GM12878 (cell line): Measurements from ENCODE around the gene GSPT2. TPM values are rescaled to one million over a fixed set of nuclear protein-coding genes. Genes with fewer than 3 reads are reported as not detected.

Experiments used
- ATAC-seq: fragments of 200-7000 bp; cut with Tn5 transposase; 3 replicates; pipeline ENCODE4 v1.9.1; 2020; ENCODE audit warnings: mild to moderate bottlenecking, moderate library complexity
- BruUV-seq: library from RNA; stranded (reverse); fragments of 400-500 nt; replicated peaks from 2 replicates; lab custom pipeline; 2021; lab: Mats Ljungman, UMichigan
- CTCF ChIA-PET: fragments of 300-600 bp; sonication (Branson Sonifier 250); formaldehyde crosslinking; extraction: SDS; loops from one replicate; lab custom pipeline; 2021; ENCODE audit warnings: inconsistent platforms; lab: Yijun Ruan, JAX
- POLR2A ChIA-PET: fragments of 350-600 bp; formaldehyde crosslinking; extraction: SDS; loops from one replicate; lab custom pipeline; 2021; ENCODE audit warnings: inconsistent platforms; lab: Charles Lee
- RAD21 ChIA-PET: fragments of 300-600 bp; sonication (Branson Sonifier 250); formaldehyde crosslinking; loops from one replicate; lab custom pipeline; 2023; ENCODE audit warnings: antibody characterized with exemption; ENCODE audit not compliant: unreplicated experiment; lab: Charles Lee
- SMC1A ChIA-PET: fragments of 300-600 bp; sonication (Branson Sonifier 250); formaldehyde crosslinking; loops from one replicate; lab custom pipeline; 2023; ENCODE audit not compliant: unreplicated experiment, uncharacterized antibody; lab: Charles Lee
- DNase-seq: peaks from one replicate; pipeline ENCODE4 v3.0.0-alpha.2; 2011; ENCODE audit warnings: low read depth, low spot score
- FAIRE-seq: peaks from 3 replicates; lab custom pipeline; 2011; peaks lifted over from hg19 to GRCh38; lab: Jason Lieb, UNC
- H2AFZ ChIP-seq: 2 replicates; pipeline ENCODE4 v1.6.0; 2011; ENCODE audit warnings: low read depth, low read length, control low read depth; ENCODE audit not compliant: control insufficient read depth
- H3K27ac ChIP-seq: 2 replicates; pipeline ENCODE4 v1.5.1; 2011; ENCODE audit warnings: control low read depth; ENCODE audit not compliant: control insufficient read depth, insufficient read depth
- H3K27me3 ChIP-seq, 2 experiments: replicated peaks in 1 of 2; 2 replicates each; pipeline versions ENCODE4 v1.6.0 to v1.6.1; 2011; ENCODE audit warnings: low read length in 1 of 2; ENCODE audit not compliant: control insufficient read depth in 2 of 2, insufficient read depth in 2 of 2
- H3K36me3 ChIP-seq, 2 experiments: 2 replicates each; pipeline ENCODE4 v1.5.1; 2011; ENCODE audit warnings: low read length in 1 of 2; ENCODE audit not compliant: control insufficient read depth in 2 of 2, insufficient read depth in 2 of 2
- H3K4me1 ChIP-seq: 2 replicates; pipeline ENCODE4 v1.6.1; 2011; ENCODE audit warnings: mild to moderate bottlenecking, low read length, moderate library complexity, mixed read lengths; ENCODE audit not compliant: control insufficient read depth, insufficient read depth
- H3K4me2 ChIP-seq: 2 replicates; pipeline ENCODE4 v1.6.0; 2011; ENCODE audit warnings: control low read depth; ENCODE audit not compliant: control insufficient read depth, insufficient read depth
- H3K4me3 ChIP-seq: fragments of 200-600 bp; sonication (generic); 2 replicates; pipeline ENCODE4 v1.5.1; 2016
- H3K79me2 ChIP-seq: 2 replicates; pipeline ENCODE4 v1.6.0; 2011; ENCODE audit warnings: low read length; ENCODE audit not compliant: control insufficient read depth, insufficient read depth
- H3K9ac ChIP-seq: 2 replicates; pipeline ENCODE4 v1.8.0; 2011; ENCODE audit warnings: low read length, control low read depth, mixed read lengths; ENCODE audit not compliant: control insufficient read depth, insufficient read depth
- H3K9me3 ChIP-seq: replicated peaks from 3 replicates; pipeline ENCODE4 v1.5.1; 2011; ENCODE audit warnings: mild to moderate bottlenecking, low read length; ENCODE audit not compliant: control insufficient read depth, insufficient read depth
- H4K20me1 ChIP-seq: 2 replicates; pipeline ENCODE4 v1.6.0; 2011; ENCODE audit not compliant: control insufficient read depth, insufficient read depth
- BCL3 ChIP-seq: IDR thresholded peaks from 2 replicates; pipeline ENCODE4 v1.6.1; 2011; ENCODE audit warnings: borderline replicate concordance, low read depth, mild to moderate bottlenecking, moderate library complexity, low read length; ENCODE audit not compliant: insufficient read depth, poor library complexity, severe bottlenecking
- BHLHE40 ChIP-seq, 2 experiments: fragments of 450-650 bp in 1 of 2; IDR thresholded peaks; 2 replicates each; pipeline ENCODE4 v1.6.1; 2011 to 2017; ENCODE audit warnings: low read depth in 2 of 2, borderline replicate concordance in 1 of 2, improper control_type of control experiment in 1 of 2, low read length in 1 of 2, mild to moderate bottlenecking in 1 of 2
- CEBPZ ChIP-seq: fragments of 150-350 bp; IDR thresholded peaks from 2 replicates; pipeline ENCODE4 v1.6.1; 2016; ENCODE audit warnings: low read depth, low read length
- CHD2 ChIP-seq: IDR thresholded peaks from 2 replicates; pipeline ENCODE4 v1.6.1; 2011; ENCODE audit warnings: low read depth, low read length, improper control_type of control experiment, borderline replicate concordance
- EED ChIP-seq: sonication (generic); IDR thresholded peaks from 2 replicates; pipeline ENCODE4 v1.6.1; 2016; ENCODE audit warnings: antibody characterized with exemption, low read depth
- HDAC6 ChIP-seq: fragments of 200-600 bp; sonication (generic); IDR thresholded peaks from one replicate; pipeline ENCODE4 v1.8.0; 2017; ENCODE audit warnings: antibody characterized with exemption; ENCODE audit not compliant: unreplicated experiment
- HDGF ChIP-seq: fragments of 450-650 bp; IDR thresholded peaks from 2 replicates; pipeline ENCODE4 v1.6.1; 2016; ENCODE audit warnings: antibody characterized with exemption
- IRF3 ChIP-seq: fragments of 450-650 bp; IDR thresholded peaks from 2 replicates; pipeline ENCODE4 v1.6.1; 2014; ENCODE audit warnings: mild to moderate bottlenecking
- KAT2A ChIP-seq: conservative IDR thresholded peaks from 2 replicates; pipeline ENCODE4 v1.6.1; 2011; ENCODE audit warnings: low read depth, low read length; ENCODE audit not compliant: control insufficient read depth
- MEF2A ChIP-seq: IDR thresholded peaks from 2 replicates; pipeline ENCODE4 v1.6.1; 2011; ENCODE audit warnings: low read depth, mild to moderate bottlenecking, low read length, moderate library complexity; ENCODE audit not compliant: insufficient read depth
- MTA2 ChIP-seq: fragments of 450-650 bp; IDR thresholded peaks from 2 replicates; pipeline ENCODE4 v1.6.1; 2016; ENCODE audit warnings: low read depth, mild to moderate bottlenecking, moderate library complexity
- MYC ChIP-seq: IDR thresholded peaks from 2 replicates; pipeline ENCODE4 v1.6.1; 2011; ENCODE audit warnings: mild to moderate bottlenecking, low read length, moderate library complexity, inconsistent platforms; ENCODE audit not compliant: insufficient read depth, insufficient replicate concordance, insufficient read length, severe bottlenecking
- PAX8 ChIP-seq: fragments of 450-650 bp; IDR thresholded peaks from 2 replicates; pipeline ENCODE4 v1.6.1; 2017; ENCODE audit warnings: mild to moderate bottlenecking, moderate library complexity
- RELB ChIP-seq: fragments of 450-650 bp; IDR thresholded peaks from 2 replicates; pipeline ENCODE4 v1.6.1; 2017; ENCODE audit warnings: low read depth, mild to moderate bottlenecking, moderate library complexity
- ZNF207 ChIP-seq: fragments of 450-650 bp; IDR thresholded peaks from 2 replicates; pipeline ENCODE4 v1.6.1; 2014; ENCODE audit warnings: antibody characterized with exemption, mild to moderate bottlenecking, borderline replicate concordance
- WGBS: methylation state at CpG from one replicate; pipeline ENCODE4 v1.1.6; 2016; ENCODE audit warnings: low lambda C conversion rate; ENCODE audit not compliant: insufficient replicate concordance, insufficient coverage; ENCODE audit errors: missing lambda C conversion rate; 5-methylcytosine and 5-hydroxymethylcytosine counted together
- in situ Hi-C: fragments of 300-500 bp; cut with MboI; formaldehyde crosslinking; loops from 9 replicates; pipeline ENCODE4 v1.14.3; 2018; ENCODE audit warnings: mixed read lengths
- intact Hi-C: fragments of 100-400 bp; cut with micrococcal nuclease; formaldehyde crosslinking; loops from one replicate; pipeline ENCODE4 v1.14.2; 2022; ENCODE audit not compliant: unreplicated experiment
- polyA plus RNA-seq, 11 experiments: library from polyadenylated mRNA; depleted of rRNA in 4 of 11; unstranded in 6 of 11; stranded (reverse) in 5 of 11; fragments of >200 nt; fragmentation: Nextera tagmentation in 4 of 11; fragmentation: Illumina TruSeq in 1 of 11; extraction: Ambion mirVana in 4 of 11; extraction: Trizol in 1 of 11; gene quantifications; 1 replicate in 1 of 11; 2 replicates in 10 of 11; pipeline versions ENCODE4 v1.2.1 to v1.2.3, GENCODE V29; 2011 to 2016; ENCODE audit warnings: inconsistent platforms in 2 of 11, missing spikeins in 2 of 11, low read depth in 1 of 11
- total RNA-seq, 4 experiments: library from RNA; depleted of rRNA in 3 of 4; stranded (reverse); fragments of >200 nt in 3 of 4; fragmentation: Illumina TruSeq in 1 of 4; extraction: Trizol in 1 of 4; gene quantifications; 2 replicates each; pipeline versions ENCODE4 v1.2.1 to v1.2.3, GENCODE V29; 2013 to 2021

Gene GSPT2
- total and polyA plus RNA-seq, 10 of the 15 experiments (the other 5 are each of a cell fraction or from before 2014, with no cell fraction given) = 3.4 to 14.2 (median 9.3) TPM

GRCh38 chrX:51760657-51761056 lies 17.4 kb downstream of the GSPT2 start (continued):
- TF ChIP-seq BCL3 = no peak

- H3K79me2 ChIP-seq = no peaks in the 10 kb centered on the region
- no peaks in the 10 kb centered on the region for H3K27me3 ChIP-seq
- no peak for DNase-seq
- no TSS peak for BruUV-seq
- no peaks in the 10 kb centered on the region for H4K20me1 ChIP-seq
- no peaks in the 10 kb centered on the region for H3K9me3 ChIP-seq
- H3K36me3 ChIP-seq = no peaks in the 10 kb centered on the region
- H3K4me2 ChIP-seq = no peak overlapping the region
- SMC1A ChIA-PET = no interaction called here
- H3K4me3 ChIP-seq = no peak overlapping the region
- RAD21 ChIA-PET = no interaction called here
- no peak overlapping the region for H3K27ac ChIP-seq
- POLR2A ChIA-PET = no interaction called here
- ATAC-seq = no peak
- H2AFZ ChIP-seq = no peak overlapping the region
- H3K9ac ChIP-seq = no peak overlapping the region
- 21% methylated on average over 5 of the region's 5 CpGs for WGBS
- CTCF ChIA-PET = no interaction called here
- intact Hi-C loops (no loop called here), in situ Hi-C loops (no loop called here)
- no peaks in the 10 kb centered on the region for H3K4me1 ChIP-seq
- no peak for FAIRE-seq
- no peak for TF ChIP-seq HDGF
- TF ChIP-seq ZNF207 = no peak
- TF ChIP-seq PAX8 = no peak
- no peak for TF ChIP-seq CHD2
- no peak for TF ChIP-seq HDAC6
- no peak for TF ChIP-seq BHLHE40 (IDR thresholded peaks at IDR 0.05; ENCODE audit: borderline replicate concordance in 1 of 2, low read depth in 2 of 2, low read length in 1 of 2)
- TF ChIP-seq RELB = no peak
- TF ChIP-seq CEBPZ = no peak
- TF ChIP-seq EED = no peak
- TF ChIP-seq IRF3 = no peak
- TF ChIP-seq KAT2A = no peak
- TF ChIP-seq MEF2A = no peak
- no peak for TF ChIP-seq MYC
- TF ChIP-seq MTA2 = no peak
Measured at GRCh38 chrX:51766546-51766945, 23.3 kb downstream of the GSPT2 start.
